Measurements from ENCODE around the gene C3. TPM values are rescaled to one million over a fixed set of nuclear protein-coding genes. Genes with fewer than 3 reads are reported as not detected.

Gene C3
- polyA plus RNA-seq, 1 donor (not counting 4 experiments of a cell fraction or from before 2014, with no cell fraction given) = 10.7 TPM

DNA sequence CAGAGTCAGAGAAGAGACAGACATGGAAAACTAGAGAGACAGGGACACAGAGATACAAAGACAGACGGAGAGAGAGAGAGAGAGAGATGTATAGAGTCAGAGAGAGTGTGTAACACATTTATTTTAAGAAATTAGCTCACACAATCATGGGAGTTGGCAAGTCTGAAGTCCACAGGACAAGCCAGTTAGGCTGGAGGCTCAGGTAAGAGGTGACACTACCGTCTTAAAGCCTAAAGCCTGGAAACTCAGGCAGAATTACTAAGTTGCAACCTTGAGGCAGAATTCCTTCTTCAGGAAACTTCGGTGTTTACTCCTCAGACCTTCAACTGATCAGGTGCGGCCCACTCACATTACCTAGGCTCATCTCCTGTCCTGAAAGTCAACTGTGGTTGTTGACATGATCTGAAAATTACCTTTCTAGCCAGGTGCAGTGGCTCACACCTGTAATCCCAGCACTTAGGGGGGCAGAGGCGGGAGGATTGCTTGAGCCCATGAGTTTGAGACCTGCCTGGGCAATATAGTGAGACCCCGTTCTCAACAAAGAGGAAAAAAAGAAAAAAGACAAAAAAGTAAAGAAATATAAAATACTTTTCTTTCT is 47.7 kb downstream of the C3 start:
- no peaks in the 10 kb centered on the region for H4K20me1 ChIP-seq (ENCODE audit: control insufficient read depth, extremely low read depth, insufficient read depth, low read length)
- TF ChIP-seq, protein P1, sequence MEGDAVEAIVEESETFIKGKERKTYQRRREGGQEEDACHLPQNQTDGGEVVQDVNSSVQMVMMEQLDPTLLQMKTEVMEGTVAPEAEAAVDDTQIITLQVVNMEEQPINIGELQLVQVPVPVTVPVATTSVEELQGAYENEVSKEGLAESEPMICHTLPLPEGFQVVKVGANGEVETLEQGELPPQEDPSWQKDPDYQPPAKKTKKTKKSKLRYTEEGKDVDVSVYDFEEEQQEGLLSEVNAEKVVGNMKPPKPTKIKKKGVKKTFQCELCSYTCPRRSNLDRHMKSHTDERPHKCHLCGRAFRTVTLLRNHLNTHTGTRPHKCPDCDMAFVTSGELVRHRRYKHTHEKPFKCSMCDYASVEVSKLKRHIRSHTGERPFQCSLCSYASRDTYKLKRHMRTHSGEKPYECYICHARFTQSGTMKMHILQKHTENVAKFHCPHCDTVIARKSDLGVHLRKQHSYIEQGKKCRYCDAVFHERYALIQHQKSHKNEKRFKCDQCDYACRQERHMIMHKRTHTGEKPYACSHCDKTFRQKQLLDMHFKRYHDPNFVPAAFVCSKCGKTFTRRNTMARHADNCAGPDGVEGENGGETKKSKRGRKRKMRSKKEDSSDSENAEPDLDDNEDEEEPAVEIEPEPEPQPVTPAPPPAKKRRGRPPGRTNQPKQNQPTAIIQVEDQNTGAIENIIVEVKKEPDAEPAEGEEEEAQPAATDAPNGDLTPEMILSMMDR (optimal IDR thresholded peaks at IDR 0.05 in 1 of 3, IDR thresholded peaks at IDR 0.05 in 1 of 3, conservative IDR thresholded peaks at IDR 0.05 in 1 of 3; ENCODE audit: extremely low read depth in 1 of 3, insufficient read depth in 2 of 3, low read length in 3 of 3) = no peak
- no peak for TF ChIP-seq EZH2 (IDR thresholded peaks at IDR 0.05; ENCODE audit: low read length)
- no peaks in the 10 kb centered on the region for H3K36me3 ChIP-seq (ENCODE audit: control insufficient read depth in 2 of 2, extremely low read depth in 1 of 2, insufficient read depth in 2 of 2, low read length in 2 of 2)
- no peak overlapping the region for H3K4me3 ChIP-seq (ENCODE audit: control insufficient read depth in 2 of 3, extremely low read depth in 1 of 3, insufficient read depth in 2 of 3, low read depth in 1 of 3, low read length in 3 of 3)
- no peak overlapping the region for H3K4me2 ChIP-seq (ENCODE audit: control insufficient read depth, extremely low read depth, insufficient read depth, low read depth, low read length)
- no peaks in the 10 kb centered on the region for H3K27me3 ChIP-seq (ENCODE audit: control insufficient read depth, extremely low read depth, insufficient read depth, low read length)
- no peak for DNase-seq (ENCODE audit: low read depth, low spot score)
- H3K79me2 ChIP-seq (ENCODE audit: control insufficient read depth, insufficient read depth, low read length) = no peaks in the 10 kb centered on the region
- dilution Hi-C loops (cut with MboI; ENCODE audit: extremely low pct_ligation_motif_present, low sequenced_read_pairs) = no loop called here
- no peaks in the 10 kb centered on the region for H3K9me1 ChIP-seq (ENCODE audit: control insufficient read depth, extremely low read depth, insufficient read depth, low read length)
- H3K27ac ChIP-seq (ENCODE audit: control insufficient read depth, insufficient read depth, low read length) = no peak overlapping the region
- H3K9me3 ChIP-seq (ENCODE audit: control insufficient read depth, low read depth, low read length) = no peaks in the 10 kb centered on the region
- no peak overlapping the region for H2AFZ ChIP-seq (ENCODE audit: control insufficient read depth, low read length)
- peaks cover 7% of the 10 kb centered on the region for H3K4me1 ChIP-seq (ENCODE audit: control insufficient read depth, extremely low read depth, insufficient read depth, low read length)
- no peak overlapping the region for H3K9ac ChIP-seq (ENCODE audit: control insufficient read depth, extremely low read depth, insufficient read depth, low read length)
- FAIRE-seq = no peak

DNA sequence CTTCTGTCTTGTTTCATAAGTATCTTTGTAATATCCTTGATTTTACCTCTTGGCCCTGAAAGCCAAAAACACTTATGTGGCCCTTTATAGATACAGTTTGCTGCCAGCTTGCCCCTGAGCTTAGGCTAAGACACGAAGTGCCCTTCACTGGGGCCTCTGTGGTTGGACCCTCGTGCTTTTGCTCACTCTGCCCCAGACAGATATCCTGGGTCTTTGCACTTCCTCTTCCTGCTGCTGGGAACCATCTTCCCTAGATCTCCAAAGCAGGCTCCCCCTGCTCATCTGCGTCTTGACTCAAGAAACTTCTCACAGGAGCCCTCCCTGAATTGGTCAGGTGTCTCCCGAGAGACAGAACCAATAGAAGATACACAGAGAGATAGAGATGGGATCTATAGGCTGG is 48.5 kb downstream of the C3 start:
- H3K27ac ChIP-seq (ENCODE audit: control insufficient read depth, insufficient read depth, low read length) = no peak overlapping the region
- no peak overlapping the region for H3K9ac ChIP-seq (ENCODE audit: control insufficient read depth, extremely low read depth, insufficient read depth, low read length)
- H3K27me3 ChIP-seq (ENCODE audit: control insufficient read depth, extremely low read depth, insufficient read depth, low read length) = no peaks in the 10 kb centered on the region
- no peak overlapping the region for H3K4me3 ChIP-seq (ENCODE audit: control insufficient read depth in 2 of 3, extremely low read depth in 1 of 3, insufficient read depth in 2 of 3, low read depth in 1 of 3, low read length in 3 of 3)
- H3K9me1 ChIP-seq (ENCODE audit: control insufficient read depth, extremely low read depth, insufficient read depth, low read length) = no peaks in the 10 kb centered on the region
- H3K9me3 ChIP-seq (ENCODE audit: control insufficient read depth, low read depth, low read length) = no peaks in the 10 kb centered on the region
- dilution Hi-C loops (cut with MboI; ENCODE audit: extremely low pct_ligation_motif_present, low sequenced_read_pairs) = no loop called here
- DNase-seq (ENCODE audit: low read depth, low spot score) = no peak
- TF ChIP-seq, protein P1 (optimal IDR thresholded peaks at IDR 0.05 in 1 of 3, IDR thresholded peaks at IDR 0.05 in 1 of 3, conservative IDR thresholded peaks at IDR 0.05 in 1 of 3; ENCODE audit: extremely low read depth in 1 of 3, insufficient read depth in 2 of 3, low read length in 3 of 3) = no peak
- TF ChIP-seq EZH2 (IDR thresholded peaks at IDR 0.05; ENCODE audit: low read length) = no peak
- no peaks in the 10 kb centered on the region for H4K20me1 ChIP-seq (ENCODE audit: control insufficient read depth, extremely low read depth, insufficient read depth, low read length)
- H3K79me2 ChIP-seq (ENCODE audit: control insufficient read depth, insufficient read depth, low read length) = no peaks in the 10 kb centered on the region
- H3K4me2 ChIP-seq (ENCODE audit: control insufficient read depth, extremely low read depth, insufficient read depth, low read depth, low read length) = no peak overlapping the region
- H3K4me1 ChIP-seq (ENCODE audit: control insufficient read depth, extremely low read depth, insufficient read depth, low read length) = peaks cover 7% of the 10 kb centered on the region
- no peak overlapping the region for H2AFZ ChIP-seq (ENCODE audit: control insufficient read depth, low read length)
- no peaks in the 10 kb centered on the region for H3K36me3 ChIP-seq (ENCODE audit: control insufficient read depth in 2 of 2, extremely low read depth in 1 of 2, insufficient read depth in 2 of 2, low read length in 2 of 2)
- FAIRE-seq = no peak

Data from keratinocyte (primary cell).